Transverse colon (tissue), 4 donors: Measurements from ENCODE around the gene METTL18. TPM values are rescaled to one million over a fixed set of nuclear protein-coding genes. Genes with fewer than 3 reads are reported as not detected.
A peak's percentile ranks its signal among the peaks of the same experiment; 100 is the strongest.

Experiments
- DNase-seq: peaks from one replicate; pipeline ENCODE4 v3.0.0-alpha.2; 2019
- H3K27ac ChIP-seq, 4 donors: fragments of 200-600 bp; sonication (generic); 2 replicates each; pipeline ENCODE4 v1.5.1; 2016 to 2018; ENCODE audit warnings: inconsistent platforms in 4 of 4
- H3K27me3 ChIP-seq: fragments of 200-600 bp; sonication (generic); 2 replicates; pipeline ENCODE4 v1.5.1; 2017; ENCODE audit warnings: inconsistent platforms
- H3K36me3 ChIP-seq, 4 donors: fragments of 200-600 bp; sonication (generic); 2 replicates each; pipeline ENCODE4 v1.5.1; 2017 to 2019; ENCODE audit warnings: inconsistent platforms in 4 of 4
- H3K4me1 ChIP-seq, 4 donors: fragments of 200-600 bp; sonication (generic); 2 replicates each; pipeline ENCODE4 v1.5.1; 2017 to 2020; ENCODE audit warnings: inconsistent platforms in 4 of 4
- H3K4me3 ChIP-seq, 4 donors: fragments of 200-600 bp; sonication (generic); 1 replicate in 1 of 4; 2 replicates in 3 of 4; pipeline versions ENCODE4 v1.5.1 to v1.6.1; 2017 to 2019; ENCODE audit warnings: inconsistent platforms in 4 of 4
- H3K9me3 ChIP-seq, 2 donors: fragments of 200-600 bp; sonication (generic); 2 replicates each; pipeline ENCODE4 v1.5.1; 2017 to 2019; ENCODE audit warnings: inconsistent platforms in 2 of 2
- CTCF ChIP-seq, 5 experiments: fragments of 200-600 bp in 3 of 5; fragments of 450-650 bp in 2 of 5; sonication (generic) in 3 of 5; IDR thresholded peaks; 1 replicate in 2 of 5; 2 replicates in 3 of 5; pipeline ENCODE4 v1.5.1; 2016 to 2017; ENCODE audit warnings: antibody characterized with exemption in 5 of 5, inconsistent platforms in 3 of 5, mild to moderate bottlenecking in 2 of 5, moderate library complexity in 1 of 5
- EP300 ChIP-seq: sonication (generic); formaldehyde crosslinking; IDR thresholded peaks from one replicate; pipeline ENCODE4 v1.6.1; 2017; ENCODE audit warnings: antibody characterized with exemption, low read depth
- POLR2A ChIP-seq: fragments of 450-650 bp; IDR thresholded peaks from one replicate; pipeline ENCODE4 v1.6.1; 2016; ENCODE audit warnings: antibody characterized with exemption, mild to moderate bottlenecking, moderate library complexity
- POLR2AphosphoS5 ChIP-seq, 3 donors: sonication (generic); formaldehyde crosslinking; IDR thresholded peaks; one replicate each; pipeline ENCODE4 v1.6.1; 2016; ENCODE audit warnings: antibody characterized with exemption in 3 of 3
- WGBS, 2 donors: methylation state at CpG; one replicate each; pipeline ENCODE4 v1.1.5; 2018; ENCODE audit warnings: low coverage in 1 of 2; 5-methylcytosine and 5-hydroxymethylcytosine counted together
- in situ Hi-C, 4 donors: fragments of 200-750 bp; cut with MboI; loops; one replicate each; pipeline versions ENCODE4 v1.15.0 to v1.15.1; 2017; ENCODE audit warnings: low sequenced_read_pairs in 3 of 4, low pct_ligation_motif_present in 1 of 4, low pct_unique_long_range_greater_than_20kb in 1 of 4
- intact Hi-C: fragments of 100-400 bp; cut with DNase I; formaldehyde crosslinking; loops from one replicate; pipeline ENCODE4 v1.15.1; 2023; ENCODE audit warnings: low total_unique reads
- total RNA-seq, 4 donors: library from RNA; depleted of rRNA; stranded (reverse); fragments of >200 nt; gene quantifications; one replicate each; pipeline ENCODE4 v1.1.0, GENCODE V29; 2016

Gene METTL18
- total RNA-seq = 1 to 10 TPM in 2 of 4 donors, not detected in 2; 6.3 to 6.8 TPM

GRCh38 chr1:169794530-169795416 is at the start of gene METTL18:
Gene METTL18 (minus strand): TSS chr1:169794907. CDS start chr1:169793695, 1,212 bp downstream.
- DNase-seq = peak; percentile 93
- peaks cover 2 to 26% (median 15%) of the 10 kb centered on the region in 4 donors for H3K4me1 ChIP-seq
- WGBS, 2 donors = 0% methylated on average over 3 to 33 of the region's 48 CpGs
- peak; percentile 47 for TF ChIP-seq POLR2A
- peak in 1 of 5 experiments; percentile 27 for TF ChIP-seq CTCF (IDR thresholded peaks at IDR 0.05)
- peak in 2 of 3 donors; percentile 22 to 57 for TF ChIP-seq POLR2AphosphoS5 (IDR thresholded peaks at IDR 0.05)
- no peak for TF ChIP-seq EP300
- no peaks in the 10 kb centered on the region for H3K9me3 ChIP-seq
- H3K27me3 ChIP-seq = no peaks in the 10 kb centered on the region
- intact Hi-C loops = no loop called here
- in situ Hi-C loops = no loop called here
- H3K36me3 ChIP-seq = peaks cover 0 to 8% (median 0%) of the 10 kb centered on the region in 4 donors
- H3K4me3 ChIP-seq = peak within 1 kb of the TSS; percentile 49 to 96 (median 55)
- peak within 1 kb of the TSS; percentile 84 to 92 (median 89) for H3K27ac ChIP-seq

GRCh38 chr1:169838942-169839341 is 44.2 kb upstream of the METTL18 start:
- Histone ChIP-seq H3K27me3 (no peaks in the 10 kb centered on the region), H3K9me3 (peaks cover 0 to 7% of the 10 kb centered on the region in 2 donors), H3K4me3 (no peak overlapping the region), H3K4me1 (no peaks in the 10 kb centered on the region), H3K27ac (no peak overlapping the region), H3K36me3 (peaks cover 0 to 17% (median 0%) of the 10 kb centered on the region in 4 donors)
- WGBS, 2 donors = 78 to 84% methylated on average over 3 to 4 of the region's 4 CpGs
- intact Hi-C loops = no loop called here
- TF ChIP-seq POLR2A = no peak
- no peak for TF ChIP-seq POLR2AphosphoS5 (IDR thresholded peaks at IDR 0.05)
- TF ChIP-seq EP300 = no peak
- no peak for TF ChIP-seq CTCF (IDR thresholded peaks at IDR 0.05)
- in situ Hi-C loops = no loop called here
- no peak for DNase-seq

- no peak overlapping the region for H3K4me3 ChIP-seq
- 86 to 89% methylated on average over 1 of the region's 1 CpG for WGBS, 2 donors
- in situ Hi-C loops = no loop called here
- no peaks in the 10 kb centered on the region for H3K4me1 ChIP-seq
- H3K27ac ChIP-seq = no peak overlapping the region
- TF ChIP-seq EP300 (no peak), CTCF (IDR thresholded peaks at IDR 0.05) (no peak), POLR2A (no peak), POLR2AphosphoS5 (IDR thresholded peaks at IDR 0.05) (no peak)
- no peak for DNase-seq
- intact Hi-C loops = no loop called here
- H3K36me3 ChIP-seq = peaks cover 0 to 5% (median 0%) of the 10 kb centered on the region in 4 donors
- H3K9me3 ChIP-seq = peaks cover 0 to 7% of the 10 kb centered on the region in 2 donors
- no peaks in the 10 kb centered on the region for H3K27me3 ChIP-seq
These were observed 41.5 kb upstream of the METTL18 start for GRCh38 chr1:169836198-169836597.

GRCh38 chr1:169835647-169836046 is 40.9 kb upstream of the METTL18 start:
- 73 to 76% methylated on average over 1 of the region's 1 CpG for WGBS, 2 donors
- in situ Hi-C loops = no loop called here
- TF ChIP-seq POLR2AphosphoS5 (IDR thresholded peaks at IDR 0.05) (no peak), CTCF (IDR thresholded peaks at IDR 0.05) (no peak), EP300 (no peak), POLR2A (no peak)
- Histone ChIP-seq H3K4me3 (no peak overlapping the region), H3K36me3 (peaks cover 0 to 4% (median 1%) of the 10 kb centered on the region in 4 donors), H3K4me1 (no peaks in the 10 kb centered on the region), H3K9me3 (peaks cover 0 to 7% of the 10 kb centered on the region in 2 donors), H3K27me3 (no peaks in the 10 kb centered on the region), H3K27ac (no peak overlapping the region)
- intact Hi-C loops = no loop called here
- no peak for DNase-seq
